ENCODE results near the gene HOXC9. TPM values are rescaled to one million over a fixed set of nuclear protein-coding genes. Genes with fewer than 3 reads are reported as not detected.

Gene HOXC9
- total RNA-seq, 1 donor from 2014 or later: not detected

DNA sequence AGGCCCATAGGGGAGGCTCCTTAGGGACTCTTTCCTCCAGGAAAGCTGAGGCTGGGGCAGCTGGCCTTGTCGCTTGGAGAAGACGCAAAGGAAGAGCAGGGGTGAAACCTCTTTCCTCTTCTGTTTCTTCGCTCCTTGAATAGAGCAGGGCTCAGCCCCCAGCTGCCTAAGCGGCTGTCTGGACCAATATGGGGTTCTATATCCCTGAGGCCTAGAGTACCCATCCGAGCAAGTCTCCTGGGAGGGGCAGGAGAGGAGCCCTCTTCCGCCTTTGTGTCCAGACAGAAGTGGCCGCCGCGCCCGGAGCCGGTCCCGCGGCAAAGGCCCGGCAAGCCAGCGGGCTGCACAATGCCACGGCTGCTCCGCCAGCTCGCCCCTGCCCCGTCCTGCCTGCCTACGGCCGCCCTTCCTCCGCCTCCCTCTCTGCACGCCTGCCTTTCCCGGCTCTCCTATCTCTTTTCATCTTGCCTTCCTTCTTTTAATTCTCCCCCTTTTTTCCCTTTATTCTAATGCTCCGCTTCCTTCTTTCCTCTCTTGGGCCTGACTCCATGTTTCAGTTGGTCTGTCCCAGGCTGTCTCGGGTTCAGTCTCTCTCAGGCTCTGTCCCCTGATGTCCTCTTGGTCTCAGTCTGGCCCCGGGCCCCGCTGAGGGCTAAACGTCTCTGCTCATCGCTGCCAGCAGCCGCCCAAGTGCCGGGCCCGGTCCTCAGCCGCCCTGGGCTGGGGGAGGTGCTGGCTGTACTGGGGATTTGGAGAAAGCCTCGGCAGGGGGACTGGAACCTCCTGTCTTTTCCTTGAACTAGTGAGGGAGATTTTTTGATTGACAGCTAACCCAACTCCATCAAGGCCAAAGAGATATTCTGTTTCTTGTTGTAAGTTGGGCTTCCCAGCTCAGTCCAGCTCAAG lies 2.5 kb upstream of the HOXC9 start:
- Histone ChIP-seq H3K4me1 (peaks cover 39% of the 10 kb centered on the region), H3K4me3 (no peak overlapping the region), H3K27ac (no peak overlapping the region), H3K36me3 (no peaks in the 10 kb centered on the region), H3K9me3 (no peaks in the 10 kb centered on the region), H3K27me3 (peaks cover 63% of the 10 kb centered on the region)
- TF ChIP-seq CTCF (IDR thresholded peaks at IDR 0.05): no peak
- no peak for TF ChIP-seq POLR2AphosphoS5 (IDR thresholded peaks at IDR 0.05; ENCODE audit: insufficient read depth in 1 of 2, low read depth in 1 of 2)
- TF ChIP-seq POLR2A (IDR thresholded peaks at IDR 0.05): no peak
- no peak for DNase-seq (ENCODE audit: extremely low spot score in 2 of 2)
- intact Hi-C loops (cut with DNase I): no loop called here

GRCh38 chr12:53998110-53998899 lies 1.7 kb upstream of the HOXC9 start:
- Histone ChIP-seq H3K27me3 (peaks cover 57% of the 10 kb centered on the region), H3K4me1 (peaks cover 39% of the 10 kb centered on the region), H3K36me3 (no peaks in the 10 kb centered on the region), H3K9me3 (no peaks in the 10 kb centered on the region), H3K27ac (no peak overlapping the region), H3K4me3 (no peak overlapping the region)
- intact Hi-C loops (cut with DNase I): no loop called here
- no peak for DNase-seq (ENCODE audit: extremely low spot score in 2 of 2)
- no peak for TF ChIP-seq POLR2AphosphoS5 (IDR thresholded peaks at IDR 0.05; ENCODE audit: insufficient read depth in 1 of 2, low read depth in 1 of 2)
- TF ChIP-seq CTCF (IDR thresholded peaks at IDR 0.05): no peak

DNA sequence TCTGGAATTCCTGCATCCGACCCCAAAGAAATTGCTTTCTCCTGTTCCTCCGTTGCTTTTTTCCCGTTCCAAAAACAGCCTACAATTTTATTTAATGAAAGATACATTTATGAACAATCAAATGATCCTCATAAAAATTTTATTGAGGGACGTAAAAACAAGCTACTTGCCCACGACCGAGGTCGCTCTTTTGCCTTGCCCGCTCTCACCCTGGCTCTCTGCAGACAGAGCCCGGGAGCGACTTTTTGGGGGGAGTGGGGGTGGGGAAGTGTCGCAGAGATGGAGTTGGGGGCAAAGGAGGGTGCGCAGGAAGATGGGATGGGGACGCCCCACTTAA lies 1.1 kb upstream of the HOXC9 start:
- H3K4me3 ChIP-seq: no peak overlapping the region
- no peaks in the 10 kb centered on the region for H3K9me3 ChIP-seq
- H3K27me3 ChIP-seq: peaks cover 51% of the 10 kb centered on the region
- no peaks in the 10 kb centered on the region for H3K36me3 ChIP-seq
- no peak for DNase-seq (ENCODE audit: extremely low spot score in 2 of 2)
- no peak overlapping the region for H3K27ac ChIP-seq
- intact Hi-C loops (cut with DNase I): no loop called here
- H3K4me1 ChIP-seq: peaks cover 39% of the 10 kb centered on the region
- TF ChIP-seq CTCF (IDR thresholded peaks at IDR 0.05) (no peak), POLR2A (IDR thresholded peaks at IDR 0.05) (no peak), POLR2AphosphoS5 (IDR thresholded peaks at IDR 0.05; ENCODE audit: insufficient read depth in 1 of 2, low read depth in 1 of 2) (no peak)

DNA sequence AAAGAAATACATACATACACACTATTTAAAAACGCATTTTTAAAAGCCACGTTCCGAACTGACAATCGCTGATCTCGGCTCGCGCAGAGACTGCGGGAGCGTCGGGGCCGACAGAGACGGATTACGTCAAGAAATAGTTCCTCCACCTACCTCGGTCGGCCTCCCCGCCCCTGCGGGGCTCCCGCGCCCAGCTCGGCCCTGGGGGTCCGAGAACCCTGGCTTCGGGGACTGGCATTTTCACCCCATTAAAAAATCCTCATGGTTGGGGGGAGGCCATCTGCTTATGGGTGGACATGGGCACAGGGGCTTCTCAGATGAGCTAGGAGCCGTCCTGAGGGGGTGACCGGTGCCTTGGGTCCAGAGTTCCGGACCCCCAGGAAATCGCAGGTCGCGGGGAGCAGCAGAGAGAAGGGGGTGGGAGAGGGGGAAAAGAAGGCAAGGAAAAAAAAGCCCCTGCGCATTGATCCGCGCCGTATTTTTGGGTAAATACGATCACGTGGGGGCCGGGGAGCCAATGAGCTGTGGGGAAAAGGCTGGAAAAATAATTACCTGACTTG lies 324 bp upstream of the HOXC9 start:
- DNase-seq (ENCODE audit: extremely low spot score in 2 of 2): no peak
- no peak overlapping the region for H3K27ac ChIP-seq
- H3K27me3 ChIP-seq: peaks cover 43% of the 10 kb centered on the region
- peaks cover 32% of the 10 kb centered on the region for H3K4me1 ChIP-seq
- no peaks in the 10 kb centered on the region for H3K36me3 ChIP-seq
- TF ChIP-seq POLR2A (IDR thresholded peaks at IDR 0.05) (no peak), CTCF (IDR thresholded peaks at IDR 0.05) (no peak), POLR2AphosphoS5 (IDR thresholded peaks at IDR 0.05; ENCODE audit: insufficient read depth in 1 of 2, low read depth in 1 of 2) (no peak)
- peak overlapping the region; percentile 25 to 31 for H3K4me3 ChIP-seq
- no peaks in the 10 kb centered on the region for H3K9me3 ChIP-seq
- intact Hi-C loops (cut with DNase I): no loop called here
